Right cardiac atrium (tissue), 5 donors: Measurements from ENCODE around the gene DBET. TPM values are rescaled to one million over a fixed set of nuclear protein-coding genes. Genes with fewer than 3 reads are reported as not detected.
A peak's percentile ranks its signal among the peaks of the same experiment; 100 is the strongest.
"Not testable (repeated sequence)": the region's sequence is repeated elsewhere in the genome, so short reads cannot be mapped to it uniquely, and the experiment has no call there.

Experiments used
- ATAC-seq, 2 donors: fragments of 200-7000 bp; cut with Tn5 transposase; one replicate each; pipeline versions ENCODE4 v1.8.0 to v1.9.1; 2020; ENCODE audit warnings: moderate library complexity in 2 of 2, mild to moderate bottlenecking in 1 of 2
- DNase-seq, 3 donors: peaks; one replicate each; pipeline ENCODE4 v3.0.0-alpha.2; 2020
- H3K27ac ChIP-seq: one replicate; pipeline ENCODE4 v1.5.1; 2013; ENCODE audit warnings: mild to moderate bottlenecking, low read length, control low read depth, moderate library complexity
- H3K27me3 ChIP-seq: one replicate; pipeline ENCODE4 v1.6.1; 2013; ENCODE audit not compliant: control insufficient read depth, insufficient read depth
- H3K4me1 ChIP-seq: one replicate; pipeline ENCODE4 v1.6.1; 2013; ENCODE audit warnings: low read length; ENCODE audit not compliant: control insufficient read depth, insufficient read depth
- H3K4me3 ChIP-seq: one replicate; pipeline ENCODE4 v1.5.1; 2013; ENCODE audit warnings: low read length, control low read depth
- H3K9me3 ChIP-seq: one replicate; pipeline ENCODE4 v1.6.1; 2013; ENCODE audit warnings: low read length; ENCODE audit not compliant: control insufficient read depth
- WGBS: extraction: QIAGEN DNeasy Blood & Tissue Kit; methylation state at CpG from one replicate; pipeline ENCODE4 v1.1.7; 2013; 5-methylcytosine and 5-hydroxymethylcytosine counted together
- intact Hi-C, 4 donors: fragments of 100-400 bp; cut with DNase I; formaldehyde crosslinking; loops; one replicate each; pipeline versions ENCODE4 v1.11.0 to v1.14.0; 2022 to 2023
- long read RNA-seq, 4 donors: library from polyadenylated mRNA; unstranded; transcript quantifications; one replicate each; pipeline ENCODE4 v2.0.0, GENCODE V29; 2020 to 2021
- polyA plus RNA-seq: library from polyadenylated mRNA; stranded (reverse); fragments of 200-250 nt; gene quantifications from one replicate; pipeline ENCODE4 v1.2.3, GENCODE V29; 2013
- total RNA-seq, 4 donors: library from RNA; stranded (reverse); fragmentation: NEBNext Ultra II Directional; extraction: Animal tissue kit (Norgen Biotek cat#: 25700); gene quantifications; one replicate each; pipeline ENCODE4 v1.2.1, GENCODE V29; 2021
- donor health status: healthy with polysubstance abuse.
- donor health status: DM: no; HTN: yes; CAD: no.
- donor health status: DM: no; HTN: no; CAD: no.
- donor health status: DM: no; HTN: yes; CAD: no; lungs with severe emphysema.
- donor health status: DM: yes; HTN: yes; CAD: no.

DBET gene
- total RNA-seq (not detected), polyA plus RNA-seq (not detected)
- long read RNA-seq, donor 1: 0 reads
- long read RNA-seq, donor 2: 0 reads
- long read RNA-seq, donor 3: 0 reads
- long read RNA-seq, donor 4: 0 reads

DNA sequence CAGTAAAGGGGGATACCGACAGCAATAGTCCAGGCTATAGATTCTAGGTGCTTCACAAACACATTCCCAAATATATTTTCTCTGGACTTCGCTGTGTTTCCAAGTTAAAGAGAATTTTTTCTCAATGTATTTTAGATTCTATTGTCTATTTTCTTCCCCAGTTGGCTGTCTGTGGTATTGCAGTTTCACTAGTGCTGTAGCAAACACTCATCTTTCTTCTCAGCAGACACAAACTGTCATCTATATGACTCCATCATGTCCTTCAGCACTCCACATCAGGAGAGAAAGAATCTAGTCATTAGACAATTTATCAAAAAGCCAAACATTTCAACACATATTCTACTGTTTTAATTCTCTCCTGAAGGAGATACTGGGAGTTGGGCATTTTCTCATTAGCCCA lies at the start of gene DBET:
DBET (plus strand) TSS at position 161 of the 400 bp plus-strand sequence.
- ATAC-seq, H3K4me3 ChIP-seq, DNase-seq, H3K27me3 ChIP-seq, H3K27ac ChIP-seq, intact Hi-C loops, H3K9me3 ChIP-seq, H3K4me1 ChIP-seq: not testable (repeated sequence)
- WGBS: 38% methylated on average over 2 of the region's 2 CpGs

DNA sequence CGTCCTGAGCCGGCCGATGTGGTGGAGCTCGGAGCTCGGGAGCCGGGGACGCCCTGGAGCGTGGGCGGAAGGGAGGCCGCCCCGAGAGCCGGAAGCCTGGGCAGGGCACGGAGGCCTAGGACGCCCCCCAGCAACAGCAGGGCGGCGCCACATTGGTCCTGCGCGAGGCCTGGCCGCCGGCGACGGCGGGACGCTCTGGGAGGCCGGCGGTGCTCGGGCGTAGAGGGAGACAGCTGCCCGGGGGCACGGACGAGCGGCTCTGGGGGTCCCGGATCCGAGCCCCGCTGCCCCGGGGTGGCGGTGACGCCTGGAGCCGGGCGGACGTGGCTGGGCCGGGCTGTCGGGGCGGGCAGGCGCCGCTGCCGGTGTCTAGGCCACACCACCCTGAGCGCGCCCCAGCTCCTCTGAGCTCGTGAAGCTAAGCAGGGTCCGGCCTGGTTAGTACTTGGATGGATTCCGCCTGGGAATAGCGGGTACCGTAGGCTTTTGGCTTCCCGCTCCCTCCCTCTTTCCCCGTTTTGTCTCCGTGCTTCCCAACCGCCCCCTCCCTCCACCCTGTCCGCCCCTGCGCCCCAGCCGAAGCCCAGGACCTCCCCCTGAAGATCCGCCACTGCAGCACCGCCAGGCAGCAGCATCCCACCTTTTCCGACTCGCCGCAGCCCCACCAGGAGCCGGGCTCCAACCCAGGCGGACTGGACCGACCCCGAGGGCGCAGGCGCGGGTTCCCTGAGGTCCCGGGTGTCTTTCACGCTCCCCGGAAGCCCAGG lies 49.3 kb upstream of the DBET start:
- Histone ChIP-seq H3K9me3 (no peaks in the 10 kb centered on the region), H3K4me1 (no peaks in the 10 kb centered on the region), H3K27ac (no peak overlapping the region), H3K4me3 (peak overlapping the region; percentile 9), H3K27me3 (no peaks in the 10 kb centered on the region)
- intact Hi-C loops: no loop called here
- DNase-seq (peak; percentile 13 to 59 (median 44)), ATAC-seq (peak; percentile 47 to 61)
- WGBS: 7% methylated on average over 76 of the region's 76 CpGs

DNA sequence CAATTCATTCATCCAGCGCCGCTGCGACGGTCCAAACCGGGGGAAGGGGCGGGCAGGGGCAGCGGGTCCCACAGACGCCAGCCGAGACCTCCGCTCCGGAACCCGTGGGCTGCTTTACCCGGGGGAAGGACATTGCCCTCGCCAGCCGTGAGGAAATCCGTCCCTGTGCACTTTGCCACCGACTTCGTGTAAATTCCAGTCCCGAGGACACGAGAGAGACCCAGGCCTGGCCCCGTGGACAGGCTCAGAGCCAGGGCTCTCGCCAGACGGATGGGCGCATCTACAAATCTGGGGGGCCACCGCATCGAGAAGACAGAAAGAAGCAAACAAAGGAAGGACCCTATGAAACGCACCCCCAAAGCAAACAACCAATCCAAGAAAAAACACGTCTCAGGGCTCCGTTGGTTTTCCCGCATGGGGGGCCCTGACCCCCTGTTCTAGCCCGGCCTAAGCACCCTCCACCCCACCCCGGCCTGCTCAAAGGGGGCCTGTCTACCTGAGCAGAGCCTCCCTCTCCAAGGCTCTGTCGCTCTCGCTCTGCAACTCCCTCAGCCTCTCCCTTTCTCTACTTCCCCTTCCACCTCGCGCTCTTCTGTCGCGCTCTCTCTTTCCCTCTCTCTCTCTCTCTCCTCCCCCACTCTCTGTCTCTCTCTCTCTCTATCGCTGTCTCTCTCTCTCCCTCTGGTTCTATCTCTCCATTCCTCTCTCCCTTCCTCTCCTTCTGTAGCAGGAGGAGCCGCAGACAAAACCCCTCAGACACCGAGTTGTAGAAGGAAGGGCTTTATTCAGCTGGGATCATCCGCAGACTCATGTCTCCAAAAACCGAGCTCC lies 48.5 kb upstream of the DBET start:
- ATAC-seq: no peak
- H3K4me1 ChIP-seq: no peaks in the 10 kb centered on the region
- H3K27ac ChIP-seq: no peak overlapping the region
- 9% methylated on average over 43 of the region's 43 CpGs for WGBS
- intact Hi-C loops: no loop called here
- H3K9me3 ChIP-seq: no peaks in the 10 kb centered on the region
- no peaks in the 10 kb centered on the region for H3K27me3 ChIP-seq
- no peak overlapping the region for H3K4me3 ChIP-seq
- DNase-seq: peak in 1 of 3 donors; percentile 6

DNA sequence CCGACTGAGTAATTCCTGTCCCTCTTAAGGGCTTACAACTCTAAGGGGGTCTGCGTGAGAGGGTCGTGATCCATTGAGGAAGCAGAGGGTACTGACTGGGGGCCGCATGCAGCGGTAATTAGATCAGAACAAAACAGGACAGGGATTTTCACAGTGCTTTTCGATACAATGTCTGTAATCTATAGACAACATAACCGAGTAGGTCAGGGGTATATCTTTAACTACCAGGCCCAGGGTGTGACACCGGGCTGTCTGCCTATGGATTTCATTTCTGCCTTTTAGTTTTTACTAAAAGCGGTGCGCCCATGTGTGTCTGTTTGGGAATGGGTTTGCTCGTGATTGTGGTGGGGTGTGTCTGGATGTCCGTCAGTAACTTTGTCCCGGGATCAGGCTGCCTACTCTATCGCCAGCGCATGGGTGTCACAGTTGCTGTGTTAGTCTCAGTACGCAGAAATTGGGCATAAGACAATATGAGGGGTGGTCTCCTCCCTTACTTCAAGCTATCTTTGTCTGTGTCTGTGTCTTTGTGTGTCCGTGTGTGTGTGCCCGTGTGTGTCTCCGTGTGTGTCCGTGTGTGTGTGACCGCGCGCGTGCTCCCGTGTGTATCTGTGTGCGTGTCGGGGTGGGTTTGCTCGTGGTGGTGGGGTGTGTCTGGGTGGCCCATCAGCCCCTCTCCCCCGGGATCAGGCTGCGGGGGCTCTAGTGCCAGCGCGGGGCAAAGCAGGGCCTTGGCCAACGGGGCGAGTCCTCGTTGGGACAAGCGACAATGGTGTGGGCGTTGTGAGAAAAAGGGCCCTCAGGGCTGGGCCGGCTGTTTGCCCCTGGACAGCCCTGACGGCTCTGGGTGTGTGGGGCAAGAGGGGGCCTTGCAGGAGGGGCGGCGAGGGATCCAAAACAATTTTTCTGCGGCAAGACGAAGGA lies 47.7 kb upstream of the DBET start:
- intact Hi-C loops: no loop called here
- no peaks in the 10 kb centered on the region for H3K9me3 ChIP-seq
- no peak overlapping the region for H3K4me3 ChIP-seq
- 15% methylated on average over 43 of the region's 43 CpGs for WGBS
- no peaks in the 10 kb centered on the region for H3K27me3 ChIP-seq
- H3K27ac ChIP-seq: no peak overlapping the region
- H3K4me1 ChIP-seq: no peaks in the 10 kb centered on the region
- ATAC-seq (no peak), DNase-seq (peak in 2 of 3 donors; percentile 7 to 33)

DNA sequence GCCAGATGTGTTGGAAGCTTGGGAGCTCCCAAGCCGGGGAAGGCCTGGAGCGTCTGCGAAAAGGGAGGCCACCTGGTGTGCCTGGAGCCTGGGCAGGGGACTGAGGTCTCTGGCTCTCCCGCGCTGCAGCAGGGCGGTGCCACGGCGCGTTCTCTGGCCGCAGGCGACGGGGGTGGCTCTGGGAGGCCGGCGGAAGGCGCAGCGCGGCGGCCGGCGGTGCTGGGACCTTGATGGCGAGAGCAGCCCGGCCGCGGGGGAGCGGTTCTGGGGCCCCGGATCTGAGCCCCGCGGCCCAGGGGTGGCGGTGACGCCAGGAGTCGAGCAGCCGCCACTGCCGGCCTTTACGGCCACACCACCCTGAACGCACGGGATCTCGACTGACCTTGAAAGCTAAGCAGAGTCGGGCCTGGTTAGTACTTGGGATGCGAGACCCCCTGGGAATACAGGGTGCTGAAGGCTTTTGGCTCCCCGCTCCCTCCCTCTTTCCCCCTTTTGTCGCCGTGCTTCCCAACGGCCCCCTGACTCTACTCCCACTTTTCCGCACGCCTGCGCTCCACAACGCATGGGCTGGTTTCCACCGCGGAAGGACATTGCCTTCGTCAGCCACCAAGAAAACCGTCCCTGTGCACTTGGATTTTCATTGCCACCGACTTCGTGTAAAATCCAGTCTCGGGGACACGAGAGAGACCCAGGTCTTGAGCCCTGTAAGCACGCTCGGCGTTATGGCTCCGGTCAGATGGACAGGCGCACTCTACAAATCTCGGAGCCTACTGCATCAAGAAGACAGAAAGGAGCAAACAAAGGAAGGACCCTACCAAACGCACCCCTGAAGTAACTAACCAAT lies 46.7 kb upstream of the DBET start:
- no peak overlapping the region for H3K27ac ChIP-seq
- no peaks in the 10 kb centered on the region for H3K9me3 ChIP-seq
- H3K4me1 ChIP-seq: no peaks in the 10 kb centered on the region
- WGBS: 3% methylated on average over 62 of the region's 62 CpGs
- ATAC-seq (no peak), DNase-seq (peak in 1 of 3 donors; percentile 35)
- no peaks in the 10 kb centered on the region for H3K27me3 ChIP-seq
- no peak overlapping the region for H3K4me3 ChIP-seq
- intact Hi-C loops: no loop called here

DNA sequence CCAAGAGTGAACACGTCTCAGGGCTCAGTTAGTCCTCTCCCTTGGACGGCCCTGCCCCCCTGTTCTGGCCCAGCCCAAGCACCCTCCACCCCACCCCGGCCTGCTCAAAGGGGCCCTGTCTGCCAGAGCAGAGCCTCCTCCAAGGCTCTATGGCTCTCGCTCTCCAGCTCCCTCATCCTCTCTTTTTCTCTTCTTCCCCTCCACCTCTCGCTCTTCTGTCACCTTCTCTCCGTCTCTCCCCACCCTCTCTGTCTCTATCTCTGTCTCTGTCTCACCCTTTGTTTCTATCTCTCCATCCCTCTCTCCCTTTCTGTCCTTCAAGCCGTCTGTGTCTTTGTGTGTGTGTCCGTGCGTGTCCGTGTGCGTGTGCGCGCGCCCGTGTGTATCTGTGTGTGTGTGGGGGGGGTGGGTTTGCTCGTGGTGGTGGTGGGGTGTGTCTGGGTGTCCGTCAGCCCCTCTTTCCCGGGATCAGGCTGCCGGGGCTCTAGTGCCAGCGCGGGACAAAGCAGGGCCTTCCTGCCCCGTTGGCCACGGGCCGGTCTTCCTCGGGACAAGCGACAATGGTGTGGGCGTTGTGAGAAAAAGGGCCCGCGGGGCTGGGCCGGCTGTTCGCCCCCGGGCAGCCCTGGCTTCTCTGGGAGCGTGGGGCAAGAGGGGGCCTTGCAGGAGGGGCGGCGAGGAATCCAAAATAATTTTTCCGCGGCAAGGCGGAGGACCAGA lies 45.9 kb upstream of the DBET start:
- H3K27me3 ChIP-seq: no peaks in the 10 kb centered on the region
- WGBS: 7% methylated on average over 38 of the region's 38 CpGs
- intact Hi-C loops: no loop called here

DNA sequence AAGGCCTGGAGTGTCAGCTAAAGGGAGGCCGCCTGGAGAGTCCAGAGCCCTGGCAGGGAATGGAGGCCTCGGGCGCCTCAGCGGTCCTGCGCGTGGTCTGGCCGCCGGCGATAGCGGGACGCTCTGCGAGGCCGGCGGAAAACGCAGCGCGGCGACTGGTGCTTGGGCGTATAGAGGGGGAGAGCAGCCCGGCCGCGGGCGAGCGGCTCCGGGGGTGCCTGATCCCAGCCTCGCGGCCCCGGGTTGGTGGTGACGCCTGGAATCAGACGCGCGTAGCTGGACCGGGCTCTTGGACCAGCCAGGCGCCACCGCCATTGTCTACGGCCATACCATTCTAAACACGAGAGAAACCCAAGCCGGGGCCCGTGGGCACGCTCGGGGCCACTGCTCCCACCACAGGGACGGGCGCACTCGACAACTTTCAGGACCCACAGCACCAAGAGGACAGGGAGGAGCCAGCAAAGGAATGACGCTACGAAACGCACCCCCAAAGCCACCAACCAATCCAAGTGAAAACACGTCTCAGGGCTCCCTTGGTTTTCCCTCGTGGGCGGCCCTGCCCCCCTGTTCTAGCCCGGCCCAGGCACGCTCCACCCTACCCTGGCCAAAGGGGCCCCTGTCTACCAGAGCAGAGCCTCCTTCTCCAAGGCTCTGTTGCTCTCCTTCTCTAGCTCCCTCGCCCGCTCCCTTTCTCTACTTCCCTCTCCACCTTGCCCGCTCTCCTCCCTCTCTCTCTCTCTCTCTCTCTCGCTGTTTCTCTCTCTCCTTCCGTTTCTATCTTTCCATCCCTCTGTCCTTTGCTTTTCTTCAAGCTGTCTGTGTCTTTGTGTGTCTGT lies 45.1 kb upstream of the DBET start:
- H3K9me3 ChIP-seq: no peaks in the 10 kb centered on the region
- DNase-seq (peak in 1 of 3 donors; percentile 46), ATAC-seq (no peak)
- H3K27ac ChIP-seq: no peak overlapping the region
- WGBS: 6% methylated on average over 57 of the region's 57 CpGs
- H3K27me3 ChIP-seq: no peaks in the 10 kb centered on the region
- no peak overlapping the region for H3K4me3 ChIP-seq
- intact Hi-C loops: no loop called here
- H3K4me1 ChIP-seq: no peaks in the 10 kb centered on the region

More for the DNA sequence above, 45.9 kb upstream of the DBET start:
- H3K27ac ChIP-seq: no peak overlapping the region
- no peak overlapping the region for H3K4me3 ChIP-seq
- H3K4me1 ChIP-seq: no peaks in the 10 kb centered on the region
- ATAC-seq (no peak), DNase-seq (peak in 1 of 3 donors; percentile 8)
- H3K9me3 ChIP-seq: no peaks in the 10 kb centered on the region

DNA sequence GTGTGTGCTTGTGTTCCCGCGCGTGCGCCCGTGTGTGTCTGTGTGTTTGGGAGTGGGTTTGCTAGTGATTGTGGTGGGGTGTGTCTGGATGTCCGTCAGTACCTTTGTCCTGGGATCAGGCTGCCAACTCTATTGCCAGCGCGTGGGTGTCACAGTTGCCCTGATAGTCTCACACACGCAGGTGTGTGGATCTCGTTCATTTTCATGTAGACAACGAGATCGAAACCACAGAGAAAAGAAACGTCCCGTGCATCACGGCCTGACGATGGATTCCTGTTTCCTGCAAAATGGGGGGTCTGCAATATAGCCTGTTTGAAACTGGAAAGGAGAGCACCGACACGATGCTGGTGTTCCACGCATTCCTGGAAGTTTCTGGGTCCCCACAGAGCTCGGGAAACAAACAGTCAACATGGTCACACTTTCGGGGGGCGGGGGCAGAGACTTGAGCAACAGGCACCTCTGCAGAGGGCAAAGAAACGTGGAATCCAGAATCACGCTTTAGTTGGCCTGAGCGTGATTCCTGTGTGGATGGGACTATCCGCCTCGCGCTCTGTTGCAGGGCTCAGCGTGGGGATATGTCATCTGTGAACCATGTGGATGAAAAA lies 44.3 kb upstream of the DBET start:
- H3K9me3 ChIP-seq, H3K27me3 ChIP-seq, H3K27ac ChIP-seq, DNase-seq, H3K4me1 ChIP-seq, ATAC-seq, intact Hi-C loops, H3K4me3 ChIP-seq: not testable (repeated sequence)
- 15% methylated on average over 29 of the region's 29 CpGs for WGBS
